WTC11 (cell line): ENCODE data around the gene LSM3.

Experiments used
- TF ChIP-seq, protein P1 (sequence below): fragments of 200-600 bp; IDR thresholded peaks from 2 replicates; pipeline ENCODE4 v1.8.0; 2022; ENCODE audit warnings: antibody characterized with exemption
- TF ChIP-seq, protein P2 (sequence below): sonication (generic); formaldehyde crosslinking; IDR thresholded peaks from 2 replicates; pipeline ENCODE4 v1.8.0; 2023; ENCODE audit warnings: missing genetic modification reagents

DNA sequence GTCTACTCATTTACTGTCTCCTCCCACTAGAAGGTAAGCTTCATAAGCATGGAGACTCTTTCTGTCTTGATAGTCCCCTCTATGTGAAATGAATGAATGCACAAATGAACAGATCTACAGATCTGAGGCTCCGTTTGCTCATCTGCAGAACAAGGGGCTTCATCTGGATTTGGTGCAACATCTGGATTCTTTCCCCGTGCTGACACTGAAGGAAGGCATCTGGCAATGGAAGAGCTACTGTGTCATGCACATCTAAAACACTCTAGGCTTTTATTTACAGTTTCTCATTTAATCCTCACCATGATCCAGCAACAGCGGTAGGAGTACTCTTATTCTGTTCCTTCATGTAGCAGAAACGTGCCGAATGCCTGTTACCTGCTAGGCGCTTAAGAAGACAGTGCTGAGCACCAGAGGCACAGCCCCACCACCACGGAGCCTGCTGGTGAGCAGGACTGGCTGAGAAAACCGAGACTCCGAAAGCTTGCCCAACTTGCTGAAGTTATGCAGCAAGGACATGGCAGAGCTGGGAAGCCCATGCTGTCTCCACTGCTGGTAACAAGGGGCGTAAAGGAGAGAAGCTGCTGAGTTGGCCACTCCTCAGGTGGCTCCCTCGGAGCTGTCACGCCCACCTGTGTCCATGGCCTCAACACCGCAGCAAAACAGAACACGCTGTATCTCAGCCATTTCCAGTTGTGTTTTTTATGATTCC lies 31.1 kb downstream of the LSM3 start:
- TF ChIP-seq, protein P1, sequence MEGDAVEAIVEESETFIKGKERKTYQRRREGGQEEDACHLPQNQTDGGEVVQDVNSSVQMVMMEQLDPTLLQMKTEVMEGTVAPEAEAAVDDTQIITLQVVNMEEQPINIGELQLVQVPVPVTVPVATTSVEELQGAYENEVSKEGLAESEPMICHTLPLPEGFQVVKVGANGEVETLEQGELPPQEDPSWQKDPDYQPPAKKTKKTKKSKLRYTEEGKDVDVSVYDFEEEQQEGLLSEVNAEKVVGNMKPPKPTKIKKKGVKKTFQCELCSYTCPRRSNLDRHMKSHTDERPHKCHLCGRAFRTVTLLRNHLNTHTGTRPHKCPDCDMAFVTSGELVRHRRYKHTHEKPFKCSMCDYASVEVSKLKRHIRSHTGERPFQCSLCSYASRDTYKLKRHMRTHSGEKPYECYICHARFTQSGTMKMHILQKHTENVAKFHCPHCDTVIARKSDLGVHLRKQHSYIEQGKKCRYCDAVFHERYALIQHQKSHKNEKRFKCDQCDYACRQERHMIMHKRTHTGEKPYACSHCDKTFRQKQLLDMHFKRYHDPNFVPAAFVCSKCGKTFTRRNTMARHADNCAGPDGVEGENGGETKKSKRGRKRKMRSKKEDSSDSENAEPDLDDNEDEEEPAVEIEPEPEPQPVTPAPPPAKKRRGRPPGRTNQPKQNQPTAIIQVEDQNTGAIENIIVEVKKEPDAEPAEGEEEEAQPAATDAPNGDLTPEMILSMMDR: no peak
- TF ChIP-seq, protein P2, sequence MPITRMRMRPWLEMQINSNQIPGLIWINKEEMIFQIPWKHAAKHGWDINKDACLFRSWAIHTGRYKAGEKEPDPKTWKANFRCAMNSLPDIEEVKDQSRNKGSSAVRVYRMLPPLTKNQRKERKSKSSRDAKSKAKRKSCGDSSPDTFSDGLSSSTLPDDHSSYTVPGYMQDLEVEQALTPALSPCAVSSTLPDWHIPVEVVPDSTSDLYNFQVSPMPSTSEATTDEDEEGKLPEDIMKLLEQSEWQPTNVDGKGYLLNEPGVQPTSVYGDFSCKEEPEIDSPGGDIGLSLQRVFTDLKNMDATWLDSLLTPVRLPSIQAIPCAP: no peak
